Epithelial cell of proximal tubule (primary cell): Measurements from ENCODE around the gene COQ9. TPM values are rescaled to one million over a fixed set of nuclear protein-coding genes. Genes with fewer than 3 reads are reported as not detected.
"Not testable (repeated sequence)": the region's sequence is repeated elsewhere in the genome, so short reads cannot be mapped to it uniquely, and the experiment has no call there.

Experiments
- DNase-seq: peaks from one replicate; pipeline ENCODE4 v3.0.0-alpha.2; 2011; ENCODE audit warnings: low read depth
- H3K4me3 ChIP-seq: 2 replicates; pipeline ENCODE4 v1.5.1; 2011; ENCODE audit warnings: low read depth, mild to moderate bottlenecking, low read length
- CTCF ChIP-seq: conservative IDR thresholded peaks from 2 replicates; pipeline ENCODE4 v1.5.1; 2012; ENCODE audit warnings: low read depth, mild to moderate bottlenecking, low read length
- total RNA-seq: library from RNA; depleted of rRNA; stranded (reverse); fragments of >200 nt; gene quantifications from 2 replicates; pipeline ENCODE4 v1.2.3, GENCODE V29; 2015

COQ9 gene
- 40.0 and 45.4 TPM in 2 replicates for total RNA-seq

GRCh38 chr16:57447186-57447962 is at the start of gene COQ9, which contains the start of gene CIAPIN1:
Gene COQ9 (plus strand): TSS chr16:57447479. CDS start chr16:57447506, 27 bp downstream.
Gene CIAPIN1 (minus strand): TSS chr16:57447385. CDS start chr16:57440928, 6,457 bp downstream.
- DNase-seq: no peak
- no peak for TF ChIP-seq CTCF
- peak within 1 kb of the TSS; percentile 99 for H3K4me3 ChIP-seq

- not testable (repeated sequence) for DNase-seq, H3K4me3 ChIP-seq
Measured at GRCh38 chr16:57397493-57397892, 49.8 kb upstream of the COQ9 start.

GRCh38 chr16:57401943-57402640 is 45.2 kb upstream of the COQ9 start:
- no peak for TF ChIP-seq CTCF

GRCh38 chr16:57403965-57404817 is 43.1 kb upstream of the COQ9 start, which contains the start of gene CCL17:
Gene CCL17 (plus strand): TSS chr16:57404767. CDS start chr16:57413933, 9,166 bp downstream.
- no peak for TF ChIP-seq CTCF
- H3K4me3 ChIP-seq: no peak within 1 kb of the TSS
- DNase-seq: no peak

More at GRCh38 chr16:57401943-57402640, 45.2 kb upstream of the COQ9 start:
- no peak overlapping the region for H3K4me3 ChIP-seq
- DNase-seq: no peak

- no peak overlapping the region for H3K4me3 ChIP-seq
- DNase-seq: no peak
- no peak for TF ChIP-seq CTCF
Measured at GRCh38 chr16:57405097-57405496, 42.2 kb upstream of the COQ9 start.

- no peak for TF ChIP-seq CTCF
- no peak overlapping the region for H3K4me3 ChIP-seq
- no peak for DNase-seq
Measured at GRCh38 chr16:57406881-57407280, 40.4 kb upstream of the COQ9 start.
